Osteoblast (primary cell): ENCODE measurements around the gene LRP1B. TPM values are rescaled to one million over a fixed set of nuclear protein-coding genes. Genes with fewer than 3 reads are reported as not detected.
"Not testable (repeated sequence)": the region's sequence is repeated elsewhere in the genome, so short reads cannot be mapped to it uniquely, and the experiment has no call there.

Experiments
- DNase-seq: peaks from one replicate; pipeline ENCODE4 v3.0.0; 2011; ENCODE audit warnings: low spot score, mixed read lengths; ENCODE audit not compliant: insufficient read length; ENCODE audit errors: missing footprints
- H2AFZ ChIP-seq: 2 replicates; pipeline ENCODE4 v1.6.0; 2011; ENCODE audit warnings: mild to moderate bottlenecking, low read length
- H3K27ac ChIP-seq: 2 replicates; pipeline ENCODE4 v1.5.1; 2011; ENCODE audit warnings: mild to moderate bottlenecking, low read depth, low read length, moderate library complexity
- H3K27me3 ChIP-seq: 2 replicates; pipeline ENCODE4 v1.6.0; 2012; ENCODE audit warnings: mild to moderate bottlenecking, control low read depth, inconsistent platforms, low read length, moderate library complexity; ENCODE audit not compliant: insufficient read depth
- H3K36me3 ChIP-seq: 2 replicates; pipeline ENCODE4 v1.5.1; 2011; ENCODE audit warnings: mild to moderate bottlenecking, low read length, control low read depth, moderate library complexity; ENCODE audit not compliant: insufficient read depth
- H3K4me1 ChIP-seq: 2 replicates; pipeline ENCODE4 v1.5.1; 2011; ENCODE audit warnings: mild to moderate bottlenecking, low read length, control low read depth, moderate library complexity; ENCODE audit not compliant: insufficient read depth
- H3K4me2 ChIP-seq: 2 replicates; pipeline ENCODE4 v1.6.0; 2011; ENCODE audit warnings: mild to moderate bottlenecking, low read length; ENCODE audit not compliant: insufficient read depth
- H3K4me3 ChIP-seq: fragments of 200-600 bp; sonication (generic); 3 replicates; pipeline ENCODE4 v1.5.1; 2012; ENCODE audit warnings: mild to moderate bottlenecking, low read length, inconsistent platforms; ENCODE audit not compliant: insufficient read depth
- H3K79me2 ChIP-seq: 2 replicates; pipeline ENCODE4 v1.6.0; 2012; ENCODE audit warnings: mild to moderate bottlenecking, low read length, control low read depth, inconsistent platforms; ENCODE audit not compliant: insufficient read depth
- H3K9me3 ChIP-seq: 2 replicates; pipeline ENCODE4 v1.5.1; 2011; ENCODE audit warnings: low read depth, low read length, control low read depth
- H4K20me1 ChIP-seq: 2 replicates; pipeline ENCODE4 v1.6.0; 2012; ENCODE audit warnings: mild to moderate bottlenecking, low read length, control low read depth; ENCODE audit not compliant: insufficient read depth
- CTCF ChIP-seq: IDR thresholded peaks from 2 replicates; pipeline ENCODE4 v1.5.1; 2011; ENCODE audit warnings: mild to moderate bottlenecking, low read depth, low read length, moderate library complexity; ENCODE audit errors: extremely low read depth
- total RNA-seq: library from RNA; depleted of rRNA; stranded (reverse); fragments of >200 nt; gene quantifications from 2 replicates; pipeline ENCODE4 v1.2.3, GENCODE V29; 2012

LRP1B gene
- total RNA-seq, 1 donor = not detected

DNA sequence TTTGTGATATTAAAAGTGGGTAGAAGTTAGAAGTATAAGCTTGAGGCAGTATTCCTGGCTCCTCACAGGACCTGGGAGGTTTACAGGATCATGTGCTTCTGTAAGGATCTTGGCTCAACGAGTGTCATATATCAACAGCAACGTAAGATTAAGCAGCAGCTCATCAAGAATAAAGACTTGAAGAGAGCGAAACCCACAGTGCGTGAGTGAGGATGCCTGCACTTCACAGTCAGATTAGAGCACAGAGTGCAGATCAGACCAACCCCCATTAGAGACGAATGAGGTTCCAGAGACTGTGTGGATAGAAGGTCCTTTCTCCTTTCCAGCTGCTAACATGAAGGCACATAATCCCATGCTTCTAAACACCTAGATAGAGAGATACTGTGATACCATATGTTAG, 1693.9 kb downstream of the LRP1B start:
- no peak overlapping the region for H3K27ac ChIP-seq
- no peaks in the 10 kb centered on the region for H3K36me3 ChIP-seq
- H3K4me2 ChIP-seq = no peak overlapping the region
- H3K79me2 ChIP-seq = no peaks in the 10 kb centered on the region
- no peaks in the 10 kb centered on the region for H3K27me3 ChIP-seq
- no peaks in the 10 kb centered on the region for H4K20me1 ChIP-seq
- H2AFZ ChIP-seq = no peak overlapping the region
- no peak for TF ChIP-seq CTCF
- H3K4me1 ChIP-seq = no peaks in the 10 kb centered on the region
- H3K9me3 ChIP-seq = no peaks in the 10 kb centered on the region
- H3K4me3 ChIP-seq = no peak overlapping the region
- no peak for DNase-seq

GRCh38 chr2:140427033-140427432, 1703.8 kb downstream of the LRP1B start:
- not testable (repeated sequence) for H2AFZ ChIP-seq, H3K27ac ChIP-seq, H3K4me3 ChIP-seq, H4K20me1 ChIP-seq, H3K36me3 ChIP-seq, H3K9me3 ChIP-seq, H3K79me2 ChIP-seq, H3K4me1 ChIP-seq, H3K27me3 ChIP-seq, DNase-seq, H3K4me2 ChIP-seq

DNA sequence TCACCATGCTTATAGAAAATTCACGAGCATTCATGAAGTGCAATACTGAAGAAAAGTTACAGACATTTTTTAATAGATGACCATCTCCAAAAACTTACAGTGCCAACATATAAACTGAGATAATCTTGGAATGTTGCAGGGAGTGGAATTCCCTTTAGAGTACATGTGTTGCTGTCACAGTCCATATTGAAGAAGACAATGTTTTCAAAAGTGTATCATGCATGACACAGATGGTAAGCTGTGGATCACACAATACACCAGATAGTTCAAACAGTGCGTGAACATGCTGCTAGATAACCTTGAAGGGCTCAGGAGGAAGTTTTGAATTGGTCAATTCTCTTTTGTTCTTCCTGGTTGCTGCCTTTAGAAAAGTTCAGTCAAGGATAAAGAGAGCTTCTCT, 1706.3 kb downstream of the LRP1B start:
- H3K4me2 ChIP-seq = no peak overlapping the region
- no peaks in the 10 kb centered on the region for H3K9me3 ChIP-seq
- no peaks in the 10 kb centered on the region for H3K79me2 ChIP-seq
- no peaks in the 10 kb centered on the region for H3K27me3 ChIP-seq
- H3K36me3 ChIP-seq = no peaks in the 10 kb centered on the region
- H4K20me1 ChIP-seq = no peaks in the 10 kb centered on the region
- no peak overlapping the region for H2AFZ ChIP-seq
- TF ChIP-seq CTCF = no peak
- no peak overlapping the region for H3K4me3 ChIP-seq
- DNase-seq = no peak
- no peaks in the 10 kb centered on the region for H3K4me1 ChIP-seq
- H3K27ac ChIP-seq = no peak overlapping the region

DNA sequence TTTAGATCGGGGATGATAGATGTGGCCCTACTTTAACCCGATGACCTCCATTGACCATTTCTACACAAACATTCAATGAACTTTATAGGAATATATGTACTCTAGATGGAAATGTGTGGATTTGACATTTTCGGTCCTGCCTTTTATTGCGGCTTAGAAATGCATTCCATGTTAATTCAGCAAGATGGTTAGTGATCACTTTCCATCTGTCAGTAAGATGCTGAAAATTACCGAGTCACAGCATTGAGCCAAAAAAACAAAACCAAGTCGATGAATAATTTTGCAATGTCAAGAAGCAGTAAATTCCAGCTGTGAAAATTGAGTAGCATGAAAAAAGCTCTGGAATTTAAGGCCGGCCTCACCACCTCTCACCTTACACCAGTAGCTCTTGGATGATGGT, 1708.1 kb downstream of the LRP1B start:
- no peak for DNase-seq
- no peak for TF ChIP-seq CTCF
- Histone ChIP-seq H4K20me1 (no peaks in the 10 kb centered on the region), H3K27me3 (no peaks in the 10 kb centered on the region), H2AFZ (no peak overlapping the region), H3K4me3 (no peak overlapping the region), H3K36me3 (no peaks in the 10 kb centered on the region), H3K4me1 (no peaks in the 10 kb centered on the region), H3K4me2 (no peak overlapping the region), H3K27ac (no peak overlapping the region), H3K79me2 (no peaks in the 10 kb centered on the region), H3K9me3 (no peaks in the 10 kb centered on the region)

DNA sequence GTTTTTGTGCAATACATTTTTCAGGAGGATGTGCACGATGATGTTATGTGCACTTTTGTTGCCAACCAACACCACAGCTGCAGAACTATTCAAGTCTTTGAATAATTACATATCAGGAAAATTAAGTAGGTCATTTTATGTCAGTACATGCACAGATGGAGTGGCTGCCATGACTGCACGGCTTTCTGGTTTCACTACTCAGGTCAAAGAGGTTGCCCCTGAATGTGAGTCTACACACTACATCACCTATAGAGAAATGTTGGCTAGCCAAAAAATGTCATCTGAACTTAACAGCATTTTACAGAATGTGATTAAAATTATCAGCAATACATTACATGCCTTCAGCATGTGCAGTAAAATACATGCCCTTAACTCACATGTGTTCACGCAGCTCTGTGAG, 1713.3 kb downstream of the LRP1B start:
- Histone ChIP-seq H3K9me3 (no peaks in the 10 kb centered on the region), H3K27me3 (no peaks in the 10 kb centered on the region), H3K79me2 (no peaks in the 10 kb centered on the region), H3K4me2 (no peak overlapping the region), H3K27ac (no peak overlapping the region), H3K36me3 (no peaks in the 10 kb centered on the region), H2AFZ (no peak overlapping the region), H3K4me3 (no peak overlapping the region), H4K20me1 (no peaks in the 10 kb centered on the region), H3K4me1 (no peaks in the 10 kb centered on the region)
- TF ChIP-seq CTCF = no peak
- no peak for DNase-seq
